ENCODE results near the gene TMEM186. TPM values are rescaled to one million over a fixed set of nuclear protein-coding genes. Genes with fewer than 3 reads are reported as not detected.

The TMEM186 gene
- total and polyA plus RNA-seq, 9 of the 15 experiments (the other 6 are each of a cell fraction or from before 2014, with no cell fraction given): 10.1 to 33.4 (median 16.4) TPM

DNA sequence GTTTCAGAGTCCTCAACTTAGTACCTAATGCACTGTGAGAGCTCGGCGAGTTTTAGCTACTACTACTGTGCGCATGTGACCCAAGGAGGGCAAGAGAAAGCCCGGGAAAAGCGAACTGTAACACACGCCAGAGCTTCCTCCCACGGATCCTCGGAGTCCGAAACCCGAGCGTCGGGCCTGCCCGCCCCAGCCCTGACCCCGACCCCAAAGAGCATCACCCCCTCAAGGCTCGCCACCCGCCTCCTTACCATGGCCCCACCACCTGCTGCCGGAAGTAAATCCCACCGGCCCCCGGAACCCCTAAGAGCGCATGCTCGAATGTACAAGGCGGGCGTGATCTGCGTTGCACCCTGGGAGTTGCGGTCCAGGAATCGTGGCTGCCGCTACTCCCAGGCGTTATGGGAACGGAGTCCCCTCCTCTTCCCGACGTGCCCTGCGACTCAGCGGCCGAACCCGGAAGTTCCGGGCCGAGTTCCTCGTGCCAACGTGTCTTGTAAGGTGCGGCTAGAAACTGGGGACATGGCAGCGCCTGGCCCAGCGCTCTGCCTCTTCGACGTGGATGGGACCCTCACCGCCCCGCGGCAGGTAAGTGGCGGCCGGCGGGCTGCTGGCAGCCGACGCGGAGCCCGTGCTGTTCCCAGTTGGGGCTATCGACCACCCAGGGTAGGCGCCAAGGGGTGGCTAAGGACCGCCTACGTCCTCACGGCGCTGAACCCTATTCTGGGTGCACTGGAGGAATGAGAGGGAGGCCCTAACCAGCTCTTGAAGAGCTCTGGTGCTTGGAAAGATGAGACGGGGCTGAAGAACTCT is at the start of gene TMEM186, which contains the start of gene PMM2 (continued):
- TF ChIP-seq, protein P1, sequence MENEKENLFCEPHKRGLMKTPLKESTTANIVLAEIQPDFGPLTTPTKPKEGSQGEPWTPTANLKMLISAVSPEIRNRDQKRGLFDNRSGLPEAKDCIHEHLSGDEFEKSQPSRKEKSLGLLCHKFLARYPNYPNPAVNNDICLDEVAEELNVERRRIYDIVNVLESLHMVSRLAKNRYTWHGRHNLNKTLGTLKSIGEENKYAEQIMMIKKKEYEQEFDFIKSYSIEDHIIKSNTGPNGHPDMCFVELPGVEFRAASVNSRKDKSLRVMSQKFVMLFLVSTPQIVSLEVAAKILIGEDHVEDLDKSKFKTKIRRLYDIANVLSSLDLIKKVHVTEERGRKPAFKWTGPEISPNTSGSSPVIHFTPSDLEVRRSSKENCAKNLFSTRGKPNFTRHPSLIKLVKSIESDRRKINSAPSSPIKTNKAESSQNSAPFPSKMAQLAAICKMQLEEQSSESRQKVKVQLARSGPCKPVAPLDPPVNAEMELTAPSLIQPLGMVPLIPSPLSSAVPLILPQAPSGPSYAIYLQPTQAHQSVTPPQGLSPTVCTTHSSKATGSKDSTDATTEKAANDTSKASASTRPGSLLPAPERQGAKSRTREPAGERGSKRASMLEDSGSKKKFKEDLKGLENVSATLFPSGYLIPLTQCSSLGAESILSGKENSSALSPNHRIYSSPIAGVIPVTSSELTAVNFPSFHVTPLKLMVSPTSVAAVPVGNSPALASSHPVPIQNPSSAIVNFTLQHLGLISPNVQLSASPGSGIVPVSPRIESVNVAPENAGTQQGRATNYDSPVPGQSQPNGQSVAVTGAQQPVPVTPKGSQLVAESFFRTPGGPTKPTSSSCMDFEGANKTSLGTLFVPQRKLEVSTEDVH (IDR thresholded peaks at IDR 0.05; ENCODE audit: low read depth, partially characterized antibody): peak; percentile 93
- TF ChIP-seq RCOR1 (IDR thresholded peaks at IDR 0.05; ENCODE audit: borderline replicate concordance in 1 of 2, low read depth in 2 of 2, low read length in 2 of 2): no peak
- no peak for TF ChIP-seq IRF2 (CRISPR knock-in tag; IDR thresholded peaks at IDR 0.05)
- TF ChIP-seq, protein P2, sequence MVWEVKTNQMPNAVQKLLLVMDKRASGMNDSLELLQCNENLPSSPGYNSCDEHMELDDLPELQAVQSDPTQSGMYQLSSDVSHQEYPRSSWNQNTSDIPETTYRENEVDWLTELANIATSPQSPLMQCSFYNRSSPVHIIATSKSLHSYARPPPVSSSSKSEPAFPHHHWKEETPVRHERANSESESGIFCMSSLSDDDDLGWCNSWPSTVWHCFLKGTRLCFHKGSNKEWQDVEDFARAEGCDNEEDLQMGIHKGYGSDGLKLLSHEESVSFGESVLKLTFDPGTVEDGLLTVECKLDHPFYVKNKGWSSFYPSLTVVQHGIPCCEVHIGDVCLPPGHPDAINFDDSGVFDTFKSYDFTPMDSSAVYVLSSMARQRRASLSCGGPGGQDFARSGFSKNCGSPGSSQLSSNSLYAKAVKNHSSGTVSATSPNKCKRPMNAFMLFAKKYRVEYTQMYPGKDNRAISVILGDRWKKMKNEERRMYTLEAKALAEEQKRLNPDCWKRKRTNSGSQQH (CRISPR knock-in tag; IDR thresholded peaks at IDR 0.05): no peak
- TF ChIP-seq L3MBTL2 (IDR thresholded peaks at IDR 0.05): peak; percentile 94
- TF ChIP-seq TCF3 (CRISPR knock-in tag; IDR thresholded peaks at IDR 0.05): no peak
- TF ChIP-seq, protein P3, sequence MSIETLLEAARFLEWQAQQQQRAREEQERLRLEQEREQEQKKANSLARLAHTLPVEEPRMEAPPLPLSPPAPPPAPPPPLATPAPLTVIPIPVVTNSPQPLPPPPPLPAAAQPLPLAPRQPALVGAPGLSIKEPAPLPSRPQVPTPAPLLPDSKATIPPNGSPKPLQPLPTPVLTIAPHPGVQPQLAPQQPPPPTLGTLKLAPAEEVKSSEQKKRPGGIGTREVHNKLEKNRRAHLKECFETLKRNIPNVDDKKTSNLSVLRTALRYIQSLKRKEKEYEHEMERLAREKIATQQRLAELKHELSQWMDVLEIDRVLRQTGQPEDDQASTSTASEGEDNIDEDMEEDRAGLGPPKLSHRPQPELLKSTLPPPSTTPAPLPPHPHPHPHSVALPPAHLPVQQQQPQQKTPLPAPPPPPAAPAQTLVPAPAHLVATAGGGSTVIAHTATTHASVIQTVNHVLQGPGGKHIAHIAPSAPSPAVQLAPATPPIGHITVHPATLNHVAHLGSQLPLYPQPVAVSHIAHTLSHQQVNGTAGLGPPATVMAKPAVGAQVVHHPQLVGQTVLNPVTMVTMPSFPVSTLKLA (conservative IDR thresholded peaks at IDR 0.05): peak; percentile 99
- peak; percentile 99 for TF ChIP-seq TGIF2 (CRISPR knock-in tag; IDR thresholded peaks at IDR 0.05)
- TF ChIP-seq TAF9B (IDR thresholded peaks at IDR 0.05; ENCODE audit: partially characterized antibody): peak; percentile 15
- TF ChIP-seq ESRRA (IDR thresholded peaks at IDR 0.05; ENCODE audit: borderline replicate concordance, low read depth): peak; percentile 66; the same call in 1 of the 2 replicates
- no peak for TF ChIP-seq NCOA6 (IDR thresholded peaks at IDR 0.05)
- TF ChIP-seq KLF13 (tag; IDR thresholded peaks at IDR 0.05; ENCODE audit: borderline replicate concordance, low read depth): 0 out of 2 replicates have a peak, but pooled peaks have one; percentile 48
- no peak for TF ChIP-seq FOSL1 (tag; conservative IDR thresholded peaks at IDR 0.05)
- no peak for TF ChIP-seq ZNF644 (tag; IDR thresholded peaks at IDR 0.05; ENCODE audit: low read depth)
- TF ChIP-seq, protein P4, sequence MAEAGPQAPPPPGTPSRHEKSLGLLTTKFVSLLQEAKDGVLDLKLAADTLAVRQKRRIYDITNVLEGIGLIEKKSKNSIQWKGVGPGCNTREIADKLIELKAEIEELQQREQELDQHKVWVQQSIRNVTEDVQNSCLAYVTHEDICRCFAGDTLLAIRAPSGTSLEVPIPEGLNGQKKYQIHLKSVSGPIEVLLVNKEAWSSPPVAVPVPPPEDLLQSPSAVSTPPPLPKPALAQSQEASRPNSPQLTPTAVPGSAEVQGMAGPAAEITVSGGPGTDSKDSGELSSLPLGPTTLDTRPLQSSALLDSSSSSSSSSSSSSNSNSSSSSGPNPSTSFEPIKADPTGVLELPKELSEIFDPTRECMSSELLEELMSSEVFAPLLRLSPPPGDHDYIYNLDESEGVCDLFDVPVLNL (CRISPR knock-in tag; IDR thresholded peaks at IDR 0.05; ENCODE audit: low read depth): peak; percentile 72; the same call in 1 of the 2 replicates
- no peak for TF ChIP-seq ZNF785 (CRISPR knock-in tag; IDR thresholded peaks at IDR 0.05)
- no peak for TF ChIP-seq ZNF699 (CRISPR knock-in tag; IDR thresholded peaks at IDR 0.05; ENCODE audit: insufficient replicate concordance)
- TF ChIP-seq EWSR1 (IDR thresholded peaks at IDR 0.05; ENCODE audit: borderline replicate concordance, low read depth, partially characterized antibody): no peak

Measured in K562 (cell line).